Keratinocyte (primary cell): ENCODE results near the gene KRI1.

ENCODE experiments used
- EZH2 ChIP-seq: IDR thresholded peaks from one replicate; pipeline ENCODE4 v1.6.1; 2012; ENCODE audit warnings: inconsistent platforms, mild to moderate bottlenecking, low read length, moderate library complexity
- TF ChIP-seq, protein P1 (sequence below), 3 experiments: IDR thresholded peaks in 1 of 3; conservative IDR thresholded peaks in 1 of 3; optimal IDR thresholded peaks in 1 of 3; 2 replicates in 2 of 3; 3 replicates in 1 of 3; pipeline versions ENCODE3 to v1.5.1; 2011; ENCODE audit warnings: low read length in 3 of 3, mild to moderate bottlenecking in 3 of 3, moderate library complexity in 2 of 3, control low read depth in 1 of 3, inconsistent platforms in 1 of 3; ENCODE audit not compliant: insufficient read depth in 2 of 3; ENCODE audit errors: extremely low read depth in 1 of 3

DNA sequence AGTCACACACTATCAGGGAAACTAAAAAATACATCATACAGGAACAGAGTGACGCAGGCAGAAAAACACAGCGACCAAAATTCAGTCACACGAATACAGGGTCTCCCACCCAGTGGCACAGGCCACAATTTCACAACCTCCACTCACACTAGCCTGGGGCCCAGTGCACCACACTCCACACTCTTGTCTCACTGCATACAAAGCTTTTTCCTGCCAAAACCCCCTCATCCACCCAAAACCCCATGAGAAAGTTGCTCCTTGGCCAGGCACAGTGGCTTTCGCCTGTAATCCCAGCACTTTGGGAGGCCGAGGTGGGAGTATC is 49.8 kb downstream of the KRI1 start:
- TF ChIP-seq, protein P1, sequence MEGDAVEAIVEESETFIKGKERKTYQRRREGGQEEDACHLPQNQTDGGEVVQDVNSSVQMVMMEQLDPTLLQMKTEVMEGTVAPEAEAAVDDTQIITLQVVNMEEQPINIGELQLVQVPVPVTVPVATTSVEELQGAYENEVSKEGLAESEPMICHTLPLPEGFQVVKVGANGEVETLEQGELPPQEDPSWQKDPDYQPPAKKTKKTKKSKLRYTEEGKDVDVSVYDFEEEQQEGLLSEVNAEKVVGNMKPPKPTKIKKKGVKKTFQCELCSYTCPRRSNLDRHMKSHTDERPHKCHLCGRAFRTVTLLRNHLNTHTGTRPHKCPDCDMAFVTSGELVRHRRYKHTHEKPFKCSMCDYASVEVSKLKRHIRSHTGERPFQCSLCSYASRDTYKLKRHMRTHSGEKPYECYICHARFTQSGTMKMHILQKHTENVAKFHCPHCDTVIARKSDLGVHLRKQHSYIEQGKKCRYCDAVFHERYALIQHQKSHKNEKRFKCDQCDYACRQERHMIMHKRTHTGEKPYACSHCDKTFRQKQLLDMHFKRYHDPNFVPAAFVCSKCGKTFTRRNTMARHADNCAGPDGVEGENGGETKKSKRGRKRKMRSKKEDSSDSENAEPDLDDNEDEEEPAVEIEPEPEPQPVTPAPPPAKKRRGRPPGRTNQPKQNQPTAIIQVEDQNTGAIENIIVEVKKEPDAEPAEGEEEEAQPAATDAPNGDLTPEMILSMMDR (optimal IDR thresholded peaks at IDR 0.05 in 1 of 3, IDR thresholded peaks at IDR 0.05 in 1 of 3, conservative IDR thresholded peaks at IDR 0.05 in 1 of 3; ENCODE audit: extremely low read depth in 1 of 3, insufficient read depth in 2 of 3, low read length in 3 of 3), result no peak
- no peak for TF ChIP-seq EZH2
